Measurements from ENCODE around the gene SLC45A2. TPM values are rescaled to one million over a fixed set of nuclear protein-coding genes. Genes with fewer than 3 reads are reported as not detected.

The SLC45A2 gene
- total RNA-seq, 1 experiment from 2014 or later, result not detected

DNA sequence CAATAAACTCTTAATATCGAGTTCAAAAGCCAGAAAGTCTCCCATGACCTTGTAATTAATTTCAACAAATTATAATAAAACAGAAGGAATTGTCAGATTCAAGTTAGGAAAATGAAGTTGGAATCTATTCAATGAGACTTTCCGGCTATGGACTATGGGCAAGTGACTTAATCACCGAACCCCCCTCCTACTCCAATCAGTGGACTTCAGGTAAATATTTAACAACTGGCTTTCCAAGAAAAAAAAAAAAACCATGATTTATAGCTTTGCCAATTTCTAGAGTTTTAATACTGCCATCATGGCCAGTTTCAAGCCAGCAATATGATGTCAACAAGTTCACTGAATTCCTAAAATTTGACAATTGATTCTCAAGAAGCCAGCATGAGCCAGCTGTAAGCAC lies 4.5 kb downstream of the SLC45A2 start:
- CTCF ChIA-PET, result no interaction called here
- in situ Hi-C loops (cut with HindIII; ENCODE audit: low pct_unique_long_range_greater_than_20kb, low sequenced_read_pairs), result no loop called here

DNA sequence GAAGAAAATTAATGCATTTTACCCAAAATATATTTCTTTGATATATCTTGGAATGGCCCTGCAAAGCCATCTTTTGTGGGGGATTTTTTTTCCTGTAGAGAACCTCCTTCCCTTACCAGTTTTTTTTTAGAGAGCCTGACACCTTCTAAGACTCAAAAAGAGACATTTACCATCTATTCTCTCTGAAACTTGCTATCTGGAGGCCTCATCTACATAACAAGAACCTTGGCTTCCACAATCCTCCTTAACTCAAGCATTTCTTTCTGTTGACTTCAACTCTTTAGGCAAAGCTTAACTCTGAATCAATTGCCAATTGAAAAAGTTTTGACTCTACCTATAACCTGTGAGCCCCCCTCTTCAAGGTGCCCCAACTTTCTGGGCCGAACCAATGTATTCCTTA lies 6.2 kb downstream of the SLC45A2 start:
- CTCF ChIA-PET, result no interaction called here
- no peaks in the 10 kb centered on the region for H3K9me3 ChIP-seq (ENCODE audit: control insufficient read depth, insufficient read depth, low read depth, low read length)
- POLR2A ChIA-PET, result no interaction called here
- BruUV-seq (replicated peaks), result no TSS peak
- H3K36me3 ChIP-seq (ENCODE audit: control insufficient read depth, insufficient read depth, low read length), result no peaks in the 10 kb centered on the region
- intact Hi-C loops (cut with micrococcal nuclease; ENCODE audit: unreplicated experiment), result no loop called here
- H3K4me1 ChIP-seq (ENCODE audit: control insufficient read depth, insufficient read depth, low read length), result no peaks in the 10 kb centered on the region
- TF ChIP-seq, protein P1, sequence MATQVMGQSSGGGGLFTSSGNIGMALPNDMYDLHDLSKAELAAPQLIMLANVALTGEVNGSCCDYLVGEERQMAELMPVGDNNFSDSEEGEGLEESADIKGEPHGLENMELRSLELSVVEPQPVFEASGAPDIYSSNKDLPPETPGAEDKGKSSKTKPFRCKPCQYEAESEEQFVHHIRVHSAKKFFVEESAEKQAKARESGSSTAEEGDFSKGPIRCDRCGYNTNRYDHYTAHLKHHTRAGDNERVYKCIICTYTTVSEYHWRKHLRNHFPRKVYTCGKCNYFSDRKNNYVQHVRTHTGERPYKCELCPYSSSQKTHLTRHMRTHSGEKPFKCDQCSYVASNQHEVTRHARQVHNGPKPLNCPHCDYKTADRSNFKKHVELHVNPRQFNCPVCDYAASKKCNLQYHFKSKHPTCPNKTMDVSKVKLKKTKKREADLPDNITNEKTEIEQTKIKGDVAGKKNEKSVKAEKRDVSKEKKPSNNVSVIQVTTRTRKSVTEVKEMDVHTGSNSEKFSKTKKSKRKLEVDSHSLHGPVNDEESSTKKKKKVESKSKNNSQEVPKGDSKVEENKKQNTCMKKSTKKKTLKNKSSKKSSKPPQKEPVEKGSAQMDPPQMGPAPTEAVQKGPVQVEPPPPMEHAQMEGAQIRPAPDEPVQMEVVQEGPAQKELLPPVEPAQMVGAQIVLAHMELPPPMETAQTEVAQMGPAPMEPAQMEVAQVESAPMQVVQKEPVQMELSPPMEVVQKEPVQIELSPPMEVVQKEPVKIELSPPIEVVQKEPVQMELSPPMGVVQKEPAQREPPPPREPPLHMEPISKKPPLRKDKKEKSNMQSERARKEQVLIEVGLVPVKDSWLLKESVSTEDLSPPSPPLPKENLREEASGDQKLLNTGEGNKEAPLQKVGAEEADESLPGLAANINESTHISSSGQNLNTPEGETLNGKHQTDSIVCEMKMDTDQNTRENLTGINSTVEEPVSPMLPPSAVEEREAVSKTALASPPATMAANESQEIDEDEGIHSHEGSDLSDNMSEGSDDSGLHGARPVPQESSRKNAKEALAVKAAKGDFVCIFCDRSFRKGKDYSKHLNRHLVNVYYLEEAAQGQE (IDR thresholded peaks at IDR 0.05; ENCODE audit: insufficient read depth in 1 of 2, low read depth in 2 of 2, low read length in 1 of 2), result no peak
- H3K27ac ChIP-seq (ENCODE audit: low read length), result no peak overlapping the region
- no peak for DNase-seq (ENCODE audit: low read depth, low spot score)
- no peak for ATAC-seq
- H3K4me3 ChIP-seq (ENCODE audit: low read depth in 2 of 2, low read length in 2 of 2), result no peak overlapping the region
- peaks cover 2% of the 10 kb centered on the region for H3K27me3 ChIP-seq (ENCODE audit: control insufficient read depth, insufficient read depth, low read length)
- in situ Hi-C loops (cut with HindIII; ENCODE audit: low pct_unique_long_range_greater_than_20kb, low sequenced_read_pairs), result no loop called here

More for the DNA sequence above, 4.5 kb downstream of the SLC45A2 start:
- TF ChIP-seq SIN3A (IDR thresholded peaks at IDR 0.05; ENCODE audit: borderline replicate concordance, insufficient read depth, low read depth, low read length) (no peak), CTCF (IDR thresholded peaks at IDR 0.05) (no peak), POLR2AphosphoS5 (IDR thresholded peaks at IDR 0.05; ENCODE audit: low read depth, low read length) (no peak), TCF7L2 (IDR thresholded peaks at IDR 0.05; ENCODE audit: low read depth, low read length) (no peak)
- TF ChIP-seq, protein P1 (IDR thresholded peaks at IDR 0.05; ENCODE audit: insufficient read depth in 1 of 2, low read depth in 2 of 2, low read length in 1 of 2), result no peak
- no peak for DNase-seq (ENCODE audit: low read depth, low spot score)
- ATAC-seq, result no peak
- intact Hi-C loops (cut with micrococcal nuclease; ENCODE audit: unreplicated experiment), result no loop called here
- Histone ChIP-seq H3K4me1 (ENCODE audit: control insufficient read depth, insufficient read depth, low read length) (no peaks in the 10 kb centered on the region), H3K27ac (ENCODE audit: low read length) (no peak overlapping the region), H3K9me3 (ENCODE audit: control insufficient read depth, insufficient read depth, low read depth, low read length) (no peaks in the 10 kb centered on the region), H3K4me3 (ENCODE audit: low read depth in 2 of 2, low read length in 2 of 2) (no peak overlapping the region), H3K27me3 (ENCODE audit: control insufficient read depth, insufficient read depth, low read length) (no peaks in the 10 kb centered on the region), H3K36me3 (ENCODE audit: control insufficient read depth, insufficient read depth, low read length) (no peaks in the 10 kb centered on the region)
- POLR2A ChIA-PET, result no interaction called here
- no TSS peak for BruUV-seq (replicated peaks)

Measured in Panc1 (cell line).